Gastrocnemius medialis (tissue), 4 donors: ENCODE results near the gene CACTIN. TPM values are rescaled to one million over a fixed set of nuclear protein-coding genes. Genes with fewer than 3 reads are reported as not detected.
"Not testable (repeated sequence)": the region's sequence is repeated elsewhere in the genome, so short reads cannot be mapped to it uniquely, and the experiment has no call there.

ENCODE experiments used
- ATAC-seq, 2 donors: fragments of 150-250 bp; one replicate each; pipeline ENCODE4 v1.9.1; 2016
- DNase-seq, 2 donors: peaks; one replicate each; pipeline ENCODE4 v3.0.0-alpha.2; 2019
- H3K27ac ChIP-seq, 4 donors: fragments of 200-600 bp; sonication (generic); 1 replicate in 1 of 4; 2 replicates in 3 of 4; pipeline ENCODE4 v1.5.1; 2016 to 2018; ENCODE audit warnings: mild to moderate bottlenecking in 2 of 4, moderate library complexity in 1 of 4
- H3K27me3 ChIP-seq, 3 donors: fragments of 200-600 bp; sonication (generic) in 2 of 3; 1 replicate in 1 of 3; 2 replicates in 2 of 3; pipeline versions ENCODE4 v1.5.1 to v1.6.0; 2016 to 2019; ENCODE audit warnings: mild to moderate bottlenecking in 1 of 3, moderate library complexity in 1 of 3
- H3K36me3 ChIP-seq, 2 donors: fragments of 200-600 bp; sonication (generic) in 1 of 2; one replicate each; pipeline ENCODE4 v1.5.1; 2017 to 2018
- H3K4me1 ChIP-seq, 2 donors: fragments of 200-600 bp; sonication (generic) in 1 of 2; one replicate each; pipeline ENCODE4 v1.5.1; 2016 to 2017; ENCODE audit warnings: mild to moderate bottlenecking in 2 of 2
- H3K4me3 ChIP-seq, 4 donors: fragments of 200-600 bp; sonication (generic) in 3 of 4; 1 replicate in 1 of 4; 2 replicates in 3 of 4; pipeline ENCODE4 v1.5.1; 2016 to 2019; ENCODE audit warnings: mild to moderate bottlenecking in 2 of 4
- H3K9me3 ChIP-seq, 3 donors: fragments of 200-600 bp; sonication (generic) in 2 of 3; 1 replicate in 1 of 3; 2 replicates in 2 of 3; pipeline ENCODE4 v1.5.1; 2016 to 2019
- POLR2A ChIP-seq, 2 donors: fragments of 450-650 bp; IDR thresholded peaks; one replicate each; pipeline ENCODE4 v1.6.1; 2017; ENCODE audit warnings: antibody characterized with exemption in 2 of 2, mild to moderate bottlenecking in 2 of 2, moderate library complexity in 2 of 2
- in situ Hi-C, 4 donors: fragments of 200-750 bp; cut with MboI; loops; one replicate each; pipeline versions ENCODE4 v1.15.0 to v1.8.0; 2017; ENCODE audit warnings: low sequenced_read_pairs in 4 of 4
- intact Hi-C: fragments of 100-400 bp; cut with DNase I; formaldehyde crosslinking; loops from one replicate; pipeline ENCODE4 v1.15.1; 2023; ENCODE audit warnings: low total_unique reads
- total RNA-seq, 4 donors: library from RNA; depleted of rRNA; stranded (reverse); fragments of >200 nt; gene quantifications; one replicate each; pipeline versions ENCODE4 v1.1.0 to v1.2.3, GENCODE V29; 2016
- TF ChIP-seq, protein P1 (sequence below), 5 experiments: fragments of 450-650 bp in 3 of 5; fragments of 200-600 bp in 2 of 5; sonication (generic) in 2 of 5; IDR thresholded peaks in 4 of 5; conservative IDR thresholded peaks in 1 of 5; 1 replicate in 4 of 5; 2 replicates in 1 of 5; pipeline ENCODE4 v1.5.1; 2016 to 2019; ENCODE audit warnings: antibody characterized with exemption in 5 of 5, mild to moderate bottlenecking in 3 of 5, moderate library complexity in 3 of 5

Gene CACTIN
- total RNA-seq, 4 donors from 2014 or later = 19.5 to 28.4 (median 27.4) TPM

- no peak for TF ChIP-seq POLR2A (IDR thresholded peaks at IDR 0.05)
- intact Hi-C loops = loop anchor here (2.0 kb wide), 1 partner anchor 32 kb away; no protein-coding TSS in a partner anchor
Measured at GRCh38 chr19:3586707-3587346, 39.8 kb downstream of the CACTIN start.

DNA sequence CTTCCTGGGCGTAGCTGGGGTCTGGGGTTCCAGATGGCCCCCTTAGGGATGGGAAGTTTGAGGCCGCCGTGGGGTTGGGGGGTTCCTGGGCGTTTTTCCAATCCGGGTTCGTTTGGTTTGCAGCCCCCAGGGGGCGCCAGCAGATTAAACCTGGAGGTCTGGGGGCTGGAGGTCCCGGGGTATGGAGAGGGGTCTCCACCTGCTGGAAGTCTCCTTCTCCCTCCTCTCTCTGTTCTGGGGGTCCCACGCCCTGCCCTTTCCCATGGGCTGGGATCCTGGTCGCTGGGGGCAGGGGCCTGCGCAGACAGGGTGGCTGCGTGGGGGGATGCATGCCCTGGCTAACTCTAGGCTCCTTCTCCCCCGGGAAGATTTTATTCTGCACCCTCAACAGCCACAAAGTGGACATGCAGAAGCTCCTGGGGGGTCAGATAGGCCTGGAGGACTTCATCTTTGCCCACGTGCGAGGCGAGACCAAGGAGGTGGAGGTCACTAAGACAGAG, 40.4 kb downstream of the CACTIN start:
- Histone ChIP-seq H3K27me3 (peaks cover 12 to 15% (median 15%) of the 10 kb centered on the region in 3 donors), H3K9me3 (no peaks in the 10 kb centered on the region), H3K4me3 (peak overlapping the region; percentile 16 to 50 (median 36)), H3K27ac (peak overlapping the region in 1 of 4 donors; percentile 28), H3K4me1 (peaks cover 10 to 11% of the 10 kb centered on the region in 2 donors), H3K36me3 (no peaks in the 10 kb centered on the region)
- peak in 1 of 2 donors; percentile 14 for ATAC-seq
- no peak for TF ChIP-seq POLR2A (IDR thresholded peaks at IDR 0.05)
- TF ChIP-seq, protein P1, sequence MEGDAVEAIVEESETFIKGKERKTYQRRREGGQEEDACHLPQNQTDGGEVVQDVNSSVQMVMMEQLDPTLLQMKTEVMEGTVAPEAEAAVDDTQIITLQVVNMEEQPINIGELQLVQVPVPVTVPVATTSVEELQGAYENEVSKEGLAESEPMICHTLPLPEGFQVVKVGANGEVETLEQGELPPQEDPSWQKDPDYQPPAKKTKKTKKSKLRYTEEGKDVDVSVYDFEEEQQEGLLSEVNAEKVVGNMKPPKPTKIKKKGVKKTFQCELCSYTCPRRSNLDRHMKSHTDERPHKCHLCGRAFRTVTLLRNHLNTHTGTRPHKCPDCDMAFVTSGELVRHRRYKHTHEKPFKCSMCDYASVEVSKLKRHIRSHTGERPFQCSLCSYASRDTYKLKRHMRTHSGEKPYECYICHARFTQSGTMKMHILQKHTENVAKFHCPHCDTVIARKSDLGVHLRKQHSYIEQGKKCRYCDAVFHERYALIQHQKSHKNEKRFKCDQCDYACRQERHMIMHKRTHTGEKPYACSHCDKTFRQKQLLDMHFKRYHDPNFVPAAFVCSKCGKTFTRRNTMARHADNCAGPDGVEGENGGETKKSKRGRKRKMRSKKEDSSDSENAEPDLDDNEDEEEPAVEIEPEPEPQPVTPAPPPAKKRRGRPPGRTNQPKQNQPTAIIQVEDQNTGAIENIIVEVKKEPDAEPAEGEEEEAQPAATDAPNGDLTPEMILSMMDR (IDR thresholded peaks at IDR 0.05 in 4 of 5, conservative IDR thresholded peaks at IDR 0.05 in 1 of 5) = peak; percentile 30 to 56 (median 52)
- no peak for DNase-seq
- intact Hi-C loops = loop anchor here (2.0 kb wide), 1 partner anchor 33 kb away; no protein-coding TSS in a partner anchor
- in situ Hi-C loops = no loop called here

More at GRCh38 chr19:3586707-3587346, 39.8 kb downstream of the CACTIN start:
- H3K36me3 ChIP-seq = no peaks in the 10 kb centered on the region
- peaks cover 10 to 11% of the 10 kb centered on the region in 2 donors for H3K4me1 ChIP-seq
- in situ Hi-C loops = no loop called here
- peak; percentile 30 to 72 for ATAC-seq
- H3K9me3 ChIP-seq = no peaks in the 10 kb centered on the region
- H3K27me3 ChIP-seq = peaks cover 12 to 15% (median 15%) of the 10 kb centered on the region in 3 donors
- H3K27ac ChIP-seq = no peak overlapping the region
- DNase-seq = peak in 1 of 2 donors; percentile 56
- no peak overlapping the region for H3K4me3 ChIP-seq

GRCh38 chr19:3585301-3586126, 41.1 kb downstream of the CACTIN start, which contains the start of gene GIPC3:
GIPC3 (plus strand) TSS chr19:3585478; CDS start chr19:3585598, 120 bp downstream.
- no peak for TF ChIP-seq POLR2A (IDR thresholded peaks at IDR 0.05)
- TF ChIP-seq, protein P1 (IDR thresholded peaks at IDR 0.05 in 4 of 5, conservative IDR thresholded peaks at IDR 0.05 in 1 of 5) = no peak
- intact Hi-C loops (loop anchor here (2.0 kb wide), 1 partner anchor 33 kb away; no protein-coding TSS in a partner anchor), in situ Hi-C loops (no loop called here)
- peak within 1 kb of the TSS; percentile 16 to 50 (median 36) for H3K4me3 ChIP-seq
- no peaks in the 10 kb centered on the region for H3K9me3 ChIP-seq
- peaks cover 12 to 15% (median 15%) of the 10 kb centered on the region in 3 donors for H3K27me3 ChIP-seq
- H3K27ac ChIP-seq = peak within 1 kb of the TSS in 1 of 4 donors; percentile 28
- H3K4me1 ChIP-seq = peaks cover 10 to 11% of the 10 kb centered on the region in 2 donors
- DNase-seq = no peak
- no peak for ATAC-seq
- H3K36me3 ChIP-seq = no peaks in the 10 kb centered on the region

- H3K27ac ChIP-seq, H3K4me3 ChIP-seq, H3K9me3 ChIP-seq, DNase-seq, ATAC-seq, H3K36me3 ChIP-seq, in situ Hi-C loops: not testable (repeated sequence)
- intact Hi-C loops = loop anchor here (5.0 kb wide), 1 partner anchor 37 kb away; no protein-coding TSS in a partner anchor
- H3K27me3 ChIP-seq = peaks cover 12 to 15% (median 15%) of the 10 kb centered on the region in 3 donors
- peaks cover 10 to 11% of the 10 kb centered on the region in 2 donors for H3K4me1 ChIP-seq
Measured at GRCh38 chr19:3584036-3584802, 42.4 kb downstream of the CACTIN start.

- H3K9me3 ChIP-seq, H3K4me3 ChIP-seq, H3K36me3 ChIP-seq, in situ Hi-C loops, DNase-seq, H3K4me1 ChIP-seq, H3K27ac ChIP-seq, ATAC-seq: not testable (repeated sequence)
- intact Hi-C loops = loop anchor here (5.0 kb wide), 1 partner anchor 34 kb away; no protein-coding TSS in a partner anchor
- peaks cover 12 to 15% (median 15%) of the 10 kb centered on the region in 3 donors for H3K27me3 ChIP-seq
Measured at GRCh38 chr19:3581792-3582191, 44.8 kb downstream of the CACTIN start.
